ENCODE measurements around the gene ARHGAP11A.
A peak's percentile ranks its signal among the peaks of the same experiment; 100 is the strongest.
"Not testable (repeated sequence)": the region's sequence is repeated elsewhere in the genome, so short reads cannot be mapped to it uniquely, and the experiment has no call there.

Gene ARHGAP11A, protein sequence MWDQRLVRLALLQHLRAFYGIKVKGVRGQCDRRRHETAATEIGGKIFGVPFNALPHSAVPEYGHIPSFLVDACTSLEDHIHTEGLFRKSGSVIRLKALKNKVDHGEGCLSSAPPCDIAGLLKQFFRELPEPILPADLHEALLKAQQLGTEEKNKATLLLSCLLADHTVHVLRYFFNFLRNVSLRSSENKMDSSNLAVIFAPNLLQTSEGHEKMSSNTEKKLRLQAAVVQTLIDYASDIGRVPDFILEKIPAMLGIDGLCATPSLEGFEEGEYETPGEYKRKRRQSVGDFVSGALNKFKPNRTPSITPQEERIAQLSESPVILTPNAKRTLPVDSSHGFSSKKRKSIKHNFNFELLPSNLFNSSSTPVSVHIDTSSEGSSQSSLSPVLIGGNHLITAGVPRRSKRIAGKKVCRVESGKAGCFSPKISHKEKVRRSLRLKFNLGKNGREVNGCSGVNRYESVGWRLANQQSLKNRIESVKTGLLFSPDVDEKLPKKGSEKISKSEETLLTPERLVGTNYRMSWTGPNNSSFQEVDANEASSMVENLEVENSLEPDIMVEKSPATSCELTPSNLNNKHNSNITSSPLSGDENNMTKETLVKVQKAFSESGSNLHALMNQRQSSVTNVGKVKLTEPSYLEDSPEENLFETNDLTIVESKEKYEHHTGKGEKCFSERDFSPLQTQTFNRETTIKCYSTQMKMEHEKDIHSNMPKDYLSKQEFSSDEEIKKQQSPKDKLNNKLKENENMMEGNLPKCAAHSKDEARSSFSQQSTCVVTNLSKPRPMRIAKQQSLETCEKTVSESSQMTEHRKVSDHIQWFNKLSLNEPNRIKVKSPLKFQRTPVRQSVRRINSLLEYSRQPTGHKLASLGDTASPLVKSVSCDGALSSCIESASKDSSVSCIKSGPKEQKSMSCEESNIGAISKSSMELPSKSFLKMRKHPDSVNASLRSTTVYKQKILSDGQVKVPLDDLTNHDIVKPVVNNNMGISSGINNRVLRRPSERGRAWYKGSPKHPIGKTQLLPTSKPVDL

DNA sequence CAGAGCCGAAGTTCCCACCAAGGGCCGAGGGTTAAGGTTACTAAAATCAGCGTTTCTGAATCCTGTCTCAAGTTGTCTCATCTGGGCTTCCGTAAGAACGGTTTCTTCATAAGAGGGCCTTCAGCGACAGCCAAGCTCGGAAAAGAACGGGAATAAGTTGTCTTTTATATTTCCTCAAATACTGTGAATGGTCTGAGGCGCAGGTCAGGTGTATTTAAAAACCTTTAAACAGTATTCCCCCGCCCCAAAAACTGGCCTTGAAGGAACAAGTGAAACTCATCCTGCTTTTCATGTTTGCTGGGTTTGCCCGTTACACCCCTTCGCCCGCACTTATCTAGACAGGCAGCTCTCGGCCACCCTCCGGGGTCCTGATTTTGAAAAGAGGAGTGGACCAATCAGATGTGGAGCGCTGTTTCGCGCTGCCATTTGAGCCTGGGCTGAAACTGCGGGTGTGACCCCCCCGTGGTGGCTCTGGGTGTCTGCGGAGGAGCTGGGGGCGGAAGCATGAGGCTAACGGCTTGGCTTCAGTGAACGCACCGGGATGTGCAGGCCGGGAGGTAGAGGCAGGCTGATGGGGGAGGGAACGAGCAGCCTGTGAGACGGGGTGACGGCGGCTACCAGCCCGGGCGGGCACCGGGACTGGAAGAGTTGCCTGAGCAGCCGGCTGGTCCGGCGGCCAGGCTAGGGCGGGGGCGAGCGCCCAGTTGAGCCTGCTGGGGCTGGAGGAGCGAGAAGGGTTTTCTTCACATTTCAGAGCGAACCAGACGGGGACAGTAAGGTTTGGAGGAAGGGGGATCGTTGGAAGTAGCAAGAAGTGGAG lies at the start of gene ARHGAP11A:
TSS of gene ARHGAP11A (plus strand) at position 454 of the 820 bp plus-strand sequence. CDS start 708 bp downstream, outside the sequence.
- peak; percentile 50 for DNase-seq (ENCODE audit: low spot score)

DNA sequence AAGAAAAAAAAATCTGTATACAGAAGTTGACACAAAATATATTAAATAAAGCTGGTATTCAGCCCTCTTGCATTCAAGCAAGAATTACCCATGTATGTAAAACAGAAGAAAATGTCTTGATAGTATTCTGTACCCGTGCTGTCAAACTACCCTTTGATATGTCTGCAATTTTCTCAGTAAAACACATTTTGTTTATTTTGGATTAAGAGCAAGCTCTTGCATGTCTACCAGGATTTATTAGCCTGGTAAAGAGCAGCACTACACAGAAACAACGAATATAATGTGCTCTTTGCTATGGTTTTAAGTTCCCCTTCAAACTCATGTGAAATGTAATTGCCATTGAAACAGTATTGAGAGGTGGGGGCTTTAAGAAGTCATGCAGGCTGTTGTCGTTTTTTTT lies 46.3 kb upstream of the ARHGAP11A start:
- DNase-seq (ENCODE audit: low spot score), result not testable (repeated sequence)

DNA sequence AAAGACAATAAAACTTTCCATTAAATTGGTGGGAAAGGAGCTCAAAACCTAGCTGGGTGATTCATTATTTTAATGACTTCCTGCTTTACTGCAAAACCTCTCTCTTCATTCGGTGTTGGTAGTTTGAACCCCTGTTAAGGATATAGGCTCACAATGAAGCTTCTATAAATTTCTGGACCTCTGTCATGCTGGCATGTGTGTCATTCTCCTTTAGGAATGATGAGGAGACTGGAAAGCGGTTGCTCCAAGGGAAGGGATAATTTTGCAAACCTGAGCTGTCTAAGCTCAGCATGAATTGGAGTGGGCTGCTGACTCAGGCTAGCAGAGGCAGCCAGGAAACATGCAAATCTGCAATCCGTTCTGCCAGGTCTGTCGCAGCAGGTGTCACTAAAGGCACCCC lies 36.8 kb upstream of the ARHGAP11A start:
- not testable (repeated sequence) for DNase-seq (ENCODE audit: low spot score)

DNA sequence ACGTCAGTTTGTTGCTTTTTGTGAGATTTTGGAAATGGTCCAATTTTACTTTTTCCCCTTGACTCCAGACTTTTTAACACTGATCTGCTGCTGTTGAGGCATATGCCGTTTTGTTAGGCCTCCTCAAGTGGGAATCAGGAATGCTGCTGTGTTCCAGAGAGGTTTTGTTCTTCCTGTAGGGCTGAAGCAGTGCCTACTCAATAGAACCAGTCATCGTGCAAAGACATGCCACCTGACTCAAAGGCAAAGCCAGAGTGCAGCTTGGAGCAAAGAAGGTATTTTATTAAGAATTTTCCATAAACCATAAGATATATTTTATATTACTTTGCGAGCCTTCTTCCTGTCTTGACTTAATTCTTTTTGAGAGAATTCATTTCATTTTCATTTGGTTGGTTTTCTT lies 29.5 kb upstream of the ARHGAP11A start:
- DNase-seq (ENCODE audit: low spot score), result not testable (repeated sequence)

DNA sequence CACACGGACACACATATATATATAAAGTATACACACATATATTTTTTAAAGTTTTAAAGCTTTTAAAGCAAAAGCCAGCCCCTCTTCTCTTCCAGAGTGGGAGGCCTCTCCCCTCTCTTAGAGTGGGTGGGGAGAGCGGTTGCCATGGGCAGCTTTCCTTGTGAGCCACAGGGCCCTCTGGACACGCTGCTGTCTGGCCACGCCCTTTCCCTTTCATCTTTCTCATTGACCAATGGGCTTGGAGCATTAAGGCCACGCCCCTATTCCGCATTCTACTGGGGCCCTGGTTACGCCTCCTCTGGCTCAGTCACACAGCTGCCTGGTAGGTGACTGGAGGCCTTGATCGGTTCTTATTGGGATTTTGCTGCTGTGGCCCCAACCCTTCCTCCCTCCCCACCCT lies 22.2 kb upstream of the ARHGAP11A start, which contains the start of gene GOLGA8N:
TSS of gene GOLGA8N (plus strand) at position 306 of the 400 bp plus-strand sequence.
- DNase-seq (ENCODE audit: low spot score), result not testable (repeated sequence)

DNA sequence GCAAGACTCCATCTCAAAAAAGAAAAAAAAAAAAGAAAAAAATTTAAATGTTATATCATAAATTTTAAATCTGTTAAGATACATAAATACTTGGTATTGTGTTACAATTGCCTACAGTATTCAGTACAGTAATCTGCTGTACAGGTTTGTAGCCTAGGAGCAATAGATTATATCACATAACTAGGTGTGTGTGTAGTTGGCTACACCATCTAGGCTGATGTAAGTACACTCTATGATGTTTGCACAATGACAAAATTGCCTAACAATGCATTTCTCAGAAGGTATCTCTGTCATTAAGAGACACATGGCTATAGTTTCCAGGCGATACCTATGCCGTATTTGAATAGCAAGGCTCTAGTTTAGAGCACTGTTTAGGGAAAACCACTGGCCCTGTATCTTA lies 5.8 kb upstream of the ARHGAP11A start:
- DNase-seq (ENCODE audit: low spot score), result not testable (repeated sequence)

DNA sequence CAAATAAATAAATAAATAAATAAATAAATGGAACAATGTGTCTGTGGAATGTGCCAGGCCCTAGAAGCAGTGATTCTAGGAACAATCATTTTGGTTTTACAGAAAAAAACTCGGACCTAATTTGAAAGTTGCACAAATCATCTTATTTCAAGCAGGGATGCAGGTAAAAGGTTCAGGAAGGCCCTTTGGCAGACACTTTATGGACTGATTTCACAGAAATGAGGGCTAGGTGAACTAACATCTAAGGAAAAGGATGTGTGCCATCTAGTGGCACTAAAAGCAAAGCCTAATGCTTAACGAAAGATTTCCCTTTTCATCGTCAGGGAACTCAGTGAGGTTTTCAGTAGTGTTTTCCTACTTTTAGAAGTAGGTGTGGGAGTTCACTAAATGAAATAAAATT lies 4.6 kb upstream of the ARHGAP11A start:
- peak; percentile 46 for DNase-seq (ENCODE audit: low spot score)

DNA sequence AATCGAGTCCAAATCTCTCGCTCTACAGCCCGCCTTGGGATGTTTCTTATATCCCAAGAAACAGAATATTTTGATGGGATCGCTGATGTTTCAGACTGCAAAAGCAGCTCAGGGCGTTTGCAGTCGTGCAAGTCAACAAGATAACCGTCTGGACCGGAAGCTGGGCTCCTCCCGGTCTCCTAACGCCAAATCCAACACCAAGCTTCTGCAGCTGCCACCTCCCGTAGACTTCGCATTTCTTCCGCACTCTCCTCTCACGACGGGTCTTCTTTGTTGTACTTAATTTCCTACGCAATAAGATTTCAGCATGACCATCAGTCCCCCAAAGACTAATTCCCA lies 623 bp upstream of the ARHGAP11A start:
- not testable (repeated sequence) for DNase-seq (ENCODE audit: low spot score)

DNA sequence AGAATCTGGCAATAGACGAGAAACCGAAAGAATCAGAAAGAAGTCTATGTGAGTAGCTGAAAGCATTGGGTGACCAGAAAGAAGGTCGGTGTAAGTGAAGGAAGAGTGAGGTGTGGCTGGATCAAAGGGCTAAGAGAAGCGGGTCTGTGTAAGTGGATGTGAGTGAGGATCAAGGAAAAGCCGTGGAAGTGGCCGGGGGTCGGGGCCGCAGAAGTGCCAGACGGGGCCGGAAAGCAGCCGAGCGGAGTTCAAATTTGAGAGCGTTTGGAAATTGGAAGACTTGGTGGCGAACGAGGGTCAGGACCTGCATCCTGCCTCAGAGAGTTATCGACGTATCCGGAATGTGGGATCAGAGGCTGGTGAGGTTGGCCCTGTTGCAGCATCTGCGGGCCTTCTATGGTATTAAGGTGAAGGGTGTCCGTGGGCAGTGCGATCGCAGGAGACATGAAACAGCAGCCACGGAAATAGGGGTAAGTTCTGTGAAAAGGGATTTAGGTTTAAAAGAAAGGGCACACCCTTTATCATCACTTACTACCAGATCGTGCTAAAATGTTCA lies 645 bp downstream of the ARHGAP11A start:
- DNase-seq (ENCODE audit: low spot score), result peak; percentile 16

DNA sequence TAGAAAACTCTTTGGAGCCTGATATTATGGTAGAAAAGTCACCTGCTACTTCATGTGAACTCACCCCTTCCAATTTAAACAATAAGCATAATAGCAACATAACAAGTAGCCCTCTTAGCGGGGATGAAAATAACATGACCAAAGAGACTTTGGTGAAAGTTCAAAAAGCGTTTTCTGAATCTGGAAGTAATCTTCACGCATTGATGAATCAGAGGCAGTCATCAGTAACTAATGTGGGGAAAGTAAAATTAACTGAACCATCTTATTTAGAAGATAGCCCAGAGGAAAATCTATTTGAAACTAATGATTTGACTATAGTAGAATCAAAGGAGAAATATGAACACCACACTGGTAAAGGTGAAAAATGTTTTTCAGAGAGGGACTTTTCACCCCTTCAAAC lies 21.1 kb downstream of the ARHGAP11A start:
- DNase-seq (ENCODE audit: low spot score), result no peak

DNA sequence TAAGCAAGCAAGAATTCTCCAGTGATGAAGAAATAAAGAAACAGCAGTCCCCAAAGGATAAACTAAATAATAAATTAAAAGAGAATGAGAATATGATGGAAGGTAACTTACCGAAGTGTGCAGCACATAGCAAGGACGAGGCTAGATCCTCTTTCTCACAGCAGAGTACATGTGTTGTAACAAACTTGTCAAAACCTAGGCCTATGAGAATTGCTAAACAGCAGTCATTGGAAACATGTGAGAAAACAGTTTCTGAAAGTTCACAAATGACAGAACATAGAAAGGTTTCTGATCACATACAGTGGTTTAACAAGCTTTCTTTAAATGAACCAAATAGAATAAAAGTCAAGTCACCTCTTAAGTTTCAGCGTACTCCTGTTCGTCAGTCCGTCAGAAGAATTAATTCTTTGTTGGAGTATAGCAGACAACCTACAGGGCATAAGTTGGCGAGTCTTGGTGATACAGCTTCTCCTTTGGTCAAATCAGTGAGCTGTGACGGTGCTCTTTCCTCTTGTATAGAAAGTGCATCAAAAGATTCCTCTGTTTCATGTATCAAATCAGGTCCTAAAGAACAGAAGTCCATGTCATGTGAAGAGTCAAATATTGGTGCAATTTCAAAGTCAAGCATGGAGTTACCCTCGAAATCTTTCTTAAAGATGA lies 21.7 kb downstream of the ARHGAP11A start:
- no peak for DNase-seq (ENCODE audit: low spot score)

DNA sequence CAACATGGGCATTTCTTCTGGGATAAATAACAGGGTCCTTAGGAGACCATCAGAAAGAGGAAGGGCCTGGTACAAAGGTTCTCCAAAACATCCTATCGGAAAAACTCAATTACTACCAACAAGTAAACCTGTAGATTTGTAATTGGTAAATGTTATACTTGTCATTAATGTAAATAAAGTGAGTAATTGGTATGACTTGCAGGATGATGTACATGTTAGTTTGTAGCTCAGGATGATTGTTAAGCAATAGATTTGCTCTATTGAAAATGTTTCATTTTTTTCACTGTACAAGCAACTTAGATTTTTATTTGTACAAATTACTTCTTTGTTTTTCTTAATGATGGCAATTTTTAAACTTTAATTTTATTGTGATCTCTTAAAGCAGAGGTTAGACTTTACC lies 22.4 kb downstream of the ARHGAP11A start:
- no peak for DNase-seq (ENCODE audit: low spot score)

DNA sequence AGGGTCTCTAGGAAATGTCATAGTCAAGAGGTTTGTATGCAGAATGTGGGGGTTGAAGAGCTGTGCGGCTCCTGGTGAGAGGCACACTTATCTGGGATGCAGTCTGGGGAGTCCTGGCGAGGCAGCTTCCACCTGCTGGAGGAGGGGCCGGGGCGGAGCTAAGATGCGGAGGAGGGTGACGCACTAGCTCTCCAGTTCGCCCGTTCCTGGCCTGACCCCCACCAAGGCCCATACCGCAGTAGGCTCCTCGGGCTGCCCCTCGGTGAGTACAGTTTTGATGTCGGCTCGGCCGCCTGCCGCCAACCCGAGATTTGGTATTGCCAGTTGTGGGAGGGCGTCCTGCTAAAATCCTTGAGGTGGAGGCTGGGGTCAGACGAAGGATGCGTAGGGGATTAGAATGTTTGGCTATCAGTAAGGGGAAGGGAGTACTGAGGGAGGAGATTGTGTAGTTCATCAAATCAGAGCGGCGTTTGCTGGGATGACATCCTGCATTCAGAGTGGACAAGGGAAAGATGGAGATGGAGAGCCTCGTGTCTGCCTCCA lies 26.3 kb downstream of the ARHGAP11A start, which contains the start of gene SCG5:
TSS of gene SCG5 (plus strand) at position 194 of the 543 bp plus-strand sequence. CDS start 1,883 bp downstream, outside the sequence.
- DNase-seq (ENCODE audit: low spot score), result no peak

DNA sequence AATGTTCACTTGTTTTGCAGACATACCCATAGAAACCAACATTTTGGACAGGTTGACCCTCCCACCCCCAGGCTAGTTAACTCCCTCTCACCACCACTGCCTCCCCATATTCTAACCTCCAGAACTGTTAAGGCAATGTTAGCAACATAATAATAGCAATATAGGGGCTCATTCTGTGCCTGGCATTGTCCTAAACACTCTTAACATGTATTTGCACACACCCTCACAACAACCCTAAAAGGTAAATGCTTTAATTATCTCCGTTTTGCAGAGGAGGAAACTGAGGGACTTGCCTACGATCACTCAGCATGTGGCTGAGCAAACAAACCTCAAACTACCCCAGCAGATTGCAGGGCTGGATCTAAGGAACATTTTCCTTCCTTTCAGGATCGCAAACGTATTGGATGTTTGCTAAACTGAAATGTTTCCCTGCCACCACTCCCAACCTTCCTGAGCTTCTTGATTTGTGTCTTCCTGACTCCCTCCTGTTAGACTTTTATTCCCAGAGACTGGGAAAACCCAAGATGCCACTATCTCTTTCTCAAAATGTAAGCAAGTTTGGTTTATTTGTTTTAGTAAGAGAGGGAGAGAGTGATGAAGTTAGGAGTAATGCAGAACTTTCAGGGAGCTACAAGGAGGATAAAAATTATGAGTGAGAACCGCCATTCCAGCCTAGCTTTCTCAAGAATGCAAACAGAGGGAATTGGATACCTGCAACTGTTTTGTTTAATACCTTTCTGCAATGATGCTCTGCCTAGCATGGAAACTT lies 27.5 kb downstream of the ARHGAP11A start:
- no peak for DNase-seq (ENCODE audit: low spot score)

DNA sequence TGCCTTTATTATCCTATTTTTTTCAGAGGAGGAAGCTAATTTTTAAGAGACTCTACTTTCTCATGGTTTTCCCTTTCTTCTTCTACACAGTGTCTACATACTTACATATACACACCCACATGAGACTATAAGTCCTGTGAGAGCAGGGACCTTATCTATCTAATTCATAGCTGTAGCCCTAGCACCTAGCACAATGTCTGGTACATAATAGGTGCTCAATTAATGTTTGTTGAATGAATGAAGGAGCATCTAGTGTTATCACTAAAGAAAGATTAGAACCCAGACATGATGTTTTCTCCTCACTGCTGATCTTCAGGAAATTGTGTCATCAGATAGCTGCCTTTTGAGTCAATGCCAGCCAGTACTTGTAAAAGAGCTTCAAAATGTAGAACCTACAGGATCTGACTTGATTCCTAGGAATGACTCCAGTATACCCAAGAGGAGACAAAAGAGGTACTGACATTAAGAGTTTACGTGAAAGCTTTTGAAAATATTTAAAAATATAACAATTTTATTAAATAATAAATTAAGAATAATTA lies 28.7 kb downstream of the ARHGAP11A start:
- peak; percentile 43 for DNase-seq (ENCODE audit: low spot score)

DNA sequence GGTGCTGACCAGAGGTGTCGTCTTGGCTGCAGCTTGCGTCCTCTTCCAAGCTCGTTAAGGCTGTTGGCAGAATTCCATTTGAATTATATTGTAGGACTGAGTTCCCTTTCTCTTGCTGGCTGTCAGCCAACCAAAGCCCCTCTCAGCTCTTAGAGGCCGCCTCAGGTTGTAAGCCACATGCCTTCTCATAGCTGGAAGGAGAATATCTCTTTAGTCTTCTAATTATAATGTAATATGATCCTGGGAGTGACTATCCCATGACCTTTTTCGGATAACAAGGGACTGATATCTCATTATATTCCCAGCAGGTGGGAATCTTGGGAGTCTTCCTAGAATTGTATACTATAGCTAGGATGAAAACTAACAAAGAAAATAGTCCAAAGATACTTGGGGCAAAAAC lies 31.0 kb downstream of the ARHGAP11A start:
- DNase-seq (ENCODE audit: low spot score), result no peak

DNA sequence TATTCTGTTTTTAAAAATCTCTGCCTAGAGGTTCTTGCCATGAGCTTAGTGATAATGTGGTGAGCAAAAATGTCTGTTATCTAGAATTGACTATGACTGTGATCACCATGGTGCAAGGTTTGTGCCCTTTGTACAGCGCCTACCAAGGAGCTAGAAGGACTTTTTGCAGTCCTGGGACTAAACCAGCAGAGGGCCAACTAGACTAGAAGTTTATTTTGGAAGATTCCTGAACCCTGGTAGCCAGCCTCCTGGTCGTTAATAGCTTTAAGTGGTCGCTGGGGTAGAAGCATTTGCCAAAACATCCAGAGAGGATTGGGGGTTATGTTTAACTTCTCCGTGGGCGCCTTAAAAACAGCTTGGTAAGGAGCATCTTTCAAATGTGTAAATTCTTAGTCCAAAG lies 34.0 kb downstream of the ARHGAP11A start:
- DNase-seq (ENCODE audit: low spot score), result no peak

DNA sequence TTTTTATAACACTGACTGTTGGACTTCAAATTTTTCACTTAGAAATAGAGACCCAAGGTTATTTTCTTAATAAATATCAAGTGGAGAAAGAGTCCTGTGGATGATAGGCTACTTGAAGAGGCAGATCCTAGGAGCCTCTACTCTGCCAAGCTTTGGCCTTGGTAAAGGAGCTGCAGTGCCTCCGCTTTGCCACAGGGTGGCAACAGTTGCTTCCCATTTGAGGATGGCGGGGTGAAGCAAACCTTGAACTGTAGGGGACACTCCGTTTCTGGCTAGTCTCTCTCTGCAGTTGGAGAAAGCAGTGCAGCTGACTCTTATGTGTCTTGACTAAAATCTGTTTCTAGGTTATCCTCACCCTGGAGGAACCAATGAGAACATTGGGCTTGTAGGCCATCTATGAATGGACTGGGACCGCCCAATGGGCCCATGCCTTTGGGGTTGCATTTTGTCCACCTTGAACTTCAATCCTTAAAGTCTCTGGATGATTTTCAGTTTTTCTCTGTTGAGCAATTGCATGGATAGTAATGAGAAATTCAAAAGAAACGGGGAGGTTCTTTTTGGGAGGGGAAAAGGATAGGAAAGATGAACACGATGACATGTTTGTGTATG lies 36.0 kb downstream of the ARHGAP11A start:
- peak; percentile 52 for DNase-seq (ENCODE audit: low spot score)

DNA sequence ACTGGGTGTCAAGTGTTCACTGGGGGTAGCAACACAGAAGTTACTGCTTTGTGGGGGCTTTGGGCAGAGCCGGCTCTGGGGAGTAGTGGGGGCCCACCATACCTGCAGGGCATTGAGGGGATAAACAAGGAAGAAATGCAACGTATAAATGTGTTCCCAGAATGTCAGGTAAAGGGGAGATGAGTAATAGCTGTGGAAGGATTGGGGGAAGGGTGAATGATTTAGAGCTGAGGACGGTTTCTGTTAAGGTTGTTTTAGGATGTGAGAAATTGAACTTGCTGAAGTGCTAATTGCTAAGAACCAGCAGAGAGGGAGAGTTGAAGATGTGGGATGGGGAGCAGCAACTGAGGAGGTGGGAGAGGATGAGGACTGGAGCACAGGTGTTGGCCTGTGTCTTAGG lies 36.9 kb downstream of the ARHGAP11A start:
- no peak for DNase-seq (ENCODE audit: low spot score)
